Panc1 (cell line): ENCODE measurements around the gene DUSP10. TPM values are rescaled to one million over a fixed set of nuclear protein-coding genes. Genes with fewer than 3 reads are reported as not detected.

ENCODE experiments used
- ATAC-seq: fragments of 200-7000 bp; cut with Tn5 transposase; 2 replicates; pipeline ENCODE4 v1.9.1; 2020; ENCODE audit warnings: mild to moderate bottlenecking, moderate library complexity
- BruUV-seq: library from RNA; stranded (reverse); fragments of 400-500 nt; replicated peaks from 2 replicates; lab custom pipeline; 2021; lab: Mats Ljungman, UMichigan
- CTCF ChIA-PET: fragments of 300-600 bp; sonication (Branson Sonifier 250); formaldehyde crosslinking; loops from one replicate; lab custom pipeline; 2022; ENCODE audit warnings: antibody characterized with exemption; lab: Charles Lee
- POLR2A ChIA-PET: fragments of 300-600 bp; sonication (Branson Sonifier 250); formaldehyde crosslinking; loops from one replicate; lab custom pipeline; 2022; ENCODE audit warnings: antibody characterized with exemption; lab: Charles Lee
- DNase-seq: peaks from one replicate; pipeline ENCODE4 v3.0.0-alpha.2; 2010; ENCODE audit warnings: low read depth, low spot score
- H3K27ac ChIP-seq: 2 replicates; pipeline ENCODE4 v1.5.1; 2011; ENCODE audit warnings: mild to moderate bottlenecking, low read length, inconsistent platforms
- H3K27me3 ChIP-seq: fragments of 200-500 bp; sonication (Bioruptor generic); 2 replicates; pipeline ENCODE4 v1.6.0; 2014; ENCODE audit warnings: low read length, inconsistent platforms; ENCODE audit not compliant: control insufficient read depth, insufficient read depth
- H3K36me3 ChIP-seq: fragments of 200-500 bp; sonication (Bioruptor generic); 2 replicates; pipeline ENCODE4 v1.5.1; 2014; ENCODE audit warnings: inconsistent platforms, mild to moderate bottlenecking, low read length, moderate library complexity; ENCODE audit not compliant: control insufficient read depth, insufficient read depth
- H3K4me1 ChIP-seq: 2 replicates; pipeline ENCODE4 v1.5.1; 2011; ENCODE audit warnings: inconsistent platforms, mild to moderate bottlenecking, low read length, moderate library complexity; ENCODE audit not compliant: control insufficient read depth, insufficient read depth
- H3K4me3 ChIP-seq, 2 experiments: 2 replicates each; pipeline ENCODE4 v1.5.1; 2011 to 2012; ENCODE audit warnings: low read depth in 2 of 2, low read length in 2 of 2, mild to moderate bottlenecking in 2 of 2, inconsistent platforms in 1 of 2, moderate library complexity in 1 of 2
- H3K9me3 ChIP-seq: fragments of 200-500 bp; sonication (Bioruptor generic); 2 replicates; pipeline ENCODE4 v1.5.1; 2014; ENCODE audit warnings: low read depth, mild to moderate bottlenecking, inconsistent platforms, low read length, moderate library complexity; ENCODE audit not compliant: control insufficient read depth, insufficient read depth
- POLR2AphosphoS5 ChIP-seq: IDR thresholded peaks from 2 replicates; pipeline ENCODE4 v1.6.1; 2012; ENCODE audit warnings: mild to moderate bottlenecking, low read depth, low read length, moderate library complexity
- SIN3A ChIP-seq: IDR thresholded peaks from 2 replicates; pipeline ENCODE4 v1.6.1; 2012; ENCODE audit warnings: low read depth, mild to moderate bottlenecking, low read length, moderate library complexity, borderline replicate concordance; ENCODE audit not compliant: insufficient read depth
- TCF7L2 ChIP-seq: IDR thresholded peaks from 2 replicates; pipeline ENCODE4 v1.6.1; 2011; ENCODE audit warnings: mild to moderate bottlenecking, low read depth, low read length, inconsistent platforms
- in situ Hi-C: cut with HindIII; loops from 2 replicates; pipeline ENCODE4 v1.10.0; 2016; ENCODE audit warnings: low sequenced_read_pairs, low pct_unique_long_range_greater_than_20kb
- intact Hi-C: fragments of 100-400 bp; cut with micrococcal nuclease; formaldehyde crosslinking; loops from one replicate; pipeline ENCODE4 v1.10.0; 2022; ENCODE audit not compliant: unreplicated experiment
- total RNA-seq: library from RNA; stranded (reverse); gene quantifications from one replicate; pipeline ENCODE4 v1.2.1, GENCODE V29; 2021; ENCODE audit not compliant: unreplicated experiment
- TF ChIP-seq, protein P1 (sequence below), 2 experiments: IDR thresholded peaks; 2 replicates each; pipeline ENCODE4 v1.6.1; 2011 to 2012; ENCODE audit warnings: low read depth in 2 of 2, control low read depth in 1 of 2, low read length in 1 of 2, mild to moderate bottlenecking in 1 of 2, moderate library complexity in 1 of 2; ENCODE audit not compliant: insufficient read depth in 1 of 2
- TF ChIP-seq, protein P2 (sequence below): fragments of 450-650 bp; IDR thresholded peaks from 2 replicates; pipeline ENCODE4 v1.5.1; 2017; ENCODE audit warnings: mild to moderate bottlenecking

DUSP10 gene
- total RNA-seq, 1 experiment from 2014 or later: 1.4 TPM

DNA sequence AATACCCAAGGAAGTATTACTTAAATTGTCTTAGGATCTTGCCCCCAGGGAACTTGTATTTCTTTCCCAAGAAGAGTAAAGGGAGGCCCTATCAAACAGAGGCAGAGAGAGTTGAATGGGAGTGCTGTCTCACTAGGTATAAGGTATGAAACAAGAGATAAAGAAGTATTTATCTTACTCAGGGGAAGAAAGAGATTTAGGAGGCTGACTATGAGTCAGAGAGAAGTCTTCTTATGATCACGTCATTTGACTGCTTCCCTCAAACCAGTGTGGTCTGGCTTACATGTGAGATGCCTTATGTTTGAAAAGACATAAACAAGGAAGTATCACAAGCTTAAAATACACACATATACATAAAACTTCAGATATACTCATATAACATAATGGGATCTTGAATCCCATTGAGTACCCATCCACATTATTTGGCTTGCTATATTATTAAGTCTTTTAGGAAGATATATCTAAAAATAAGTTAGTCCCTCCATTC is 29.6 kb downstream of the DUSP10 start:
- no peaks in the 10 kb centered on the region for H3K36me3 ChIP-seq
- CTCF ChIA-PET: no interaction called here
- no TSS peak for BruUV-seq
- TF ChIP-seq, protein P1, sequence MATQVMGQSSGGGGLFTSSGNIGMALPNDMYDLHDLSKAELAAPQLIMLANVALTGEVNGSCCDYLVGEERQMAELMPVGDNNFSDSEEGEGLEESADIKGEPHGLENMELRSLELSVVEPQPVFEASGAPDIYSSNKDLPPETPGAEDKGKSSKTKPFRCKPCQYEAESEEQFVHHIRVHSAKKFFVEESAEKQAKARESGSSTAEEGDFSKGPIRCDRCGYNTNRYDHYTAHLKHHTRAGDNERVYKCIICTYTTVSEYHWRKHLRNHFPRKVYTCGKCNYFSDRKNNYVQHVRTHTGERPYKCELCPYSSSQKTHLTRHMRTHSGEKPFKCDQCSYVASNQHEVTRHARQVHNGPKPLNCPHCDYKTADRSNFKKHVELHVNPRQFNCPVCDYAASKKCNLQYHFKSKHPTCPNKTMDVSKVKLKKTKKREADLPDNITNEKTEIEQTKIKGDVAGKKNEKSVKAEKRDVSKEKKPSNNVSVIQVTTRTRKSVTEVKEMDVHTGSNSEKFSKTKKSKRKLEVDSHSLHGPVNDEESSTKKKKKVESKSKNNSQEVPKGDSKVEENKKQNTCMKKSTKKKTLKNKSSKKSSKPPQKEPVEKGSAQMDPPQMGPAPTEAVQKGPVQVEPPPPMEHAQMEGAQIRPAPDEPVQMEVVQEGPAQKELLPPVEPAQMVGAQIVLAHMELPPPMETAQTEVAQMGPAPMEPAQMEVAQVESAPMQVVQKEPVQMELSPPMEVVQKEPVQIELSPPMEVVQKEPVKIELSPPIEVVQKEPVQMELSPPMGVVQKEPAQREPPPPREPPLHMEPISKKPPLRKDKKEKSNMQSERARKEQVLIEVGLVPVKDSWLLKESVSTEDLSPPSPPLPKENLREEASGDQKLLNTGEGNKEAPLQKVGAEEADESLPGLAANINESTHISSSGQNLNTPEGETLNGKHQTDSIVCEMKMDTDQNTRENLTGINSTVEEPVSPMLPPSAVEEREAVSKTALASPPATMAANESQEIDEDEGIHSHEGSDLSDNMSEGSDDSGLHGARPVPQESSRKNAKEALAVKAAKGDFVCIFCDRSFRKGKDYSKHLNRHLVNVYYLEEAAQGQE (IDR thresholded peaks at IDR 0.05; ENCODE audit: insufficient read depth in 1 of 2, low read depth in 2 of 2, low read length in 1 of 2): no peak
- TF ChIP-seq POLR2AphosphoS5 (no peak), SIN3A (no peak), TCF7L2 (no peak)
- TF ChIP-seq, protein P2, sequence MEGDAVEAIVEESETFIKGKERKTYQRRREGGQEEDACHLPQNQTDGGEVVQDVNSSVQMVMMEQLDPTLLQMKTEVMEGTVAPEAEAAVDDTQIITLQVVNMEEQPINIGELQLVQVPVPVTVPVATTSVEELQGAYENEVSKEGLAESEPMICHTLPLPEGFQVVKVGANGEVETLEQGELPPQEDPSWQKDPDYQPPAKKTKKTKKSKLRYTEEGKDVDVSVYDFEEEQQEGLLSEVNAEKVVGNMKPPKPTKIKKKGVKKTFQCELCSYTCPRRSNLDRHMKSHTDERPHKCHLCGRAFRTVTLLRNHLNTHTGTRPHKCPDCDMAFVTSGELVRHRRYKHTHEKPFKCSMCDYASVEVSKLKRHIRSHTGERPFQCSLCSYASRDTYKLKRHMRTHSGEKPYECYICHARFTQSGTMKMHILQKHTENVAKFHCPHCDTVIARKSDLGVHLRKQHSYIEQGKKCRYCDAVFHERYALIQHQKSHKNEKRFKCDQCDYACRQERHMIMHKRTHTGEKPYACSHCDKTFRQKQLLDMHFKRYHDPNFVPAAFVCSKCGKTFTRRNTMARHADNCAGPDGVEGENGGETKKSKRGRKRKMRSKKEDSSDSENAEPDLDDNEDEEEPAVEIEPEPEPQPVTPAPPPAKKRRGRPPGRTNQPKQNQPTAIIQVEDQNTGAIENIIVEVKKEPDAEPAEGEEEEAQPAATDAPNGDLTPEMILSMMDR: no peak
- H3K9me3 ChIP-seq: no peaks in the 10 kb centered on the region
- in situ Hi-C loops (no loop called here), intact Hi-C loops (no loop called here)
- H3K4me1 ChIP-seq: no peaks in the 10 kb centered on the region
- no peak for ATAC-seq
- POLR2A ChIA-PET: no interaction called here
- DNase-seq: no peak
- H3K27ac ChIP-seq: no peak overlapping the region
- no peaks in the 10 kb centered on the region for H3K27me3 ChIP-seq
- H3K4me3 ChIP-seq: no peak overlapping the region

DNA sequence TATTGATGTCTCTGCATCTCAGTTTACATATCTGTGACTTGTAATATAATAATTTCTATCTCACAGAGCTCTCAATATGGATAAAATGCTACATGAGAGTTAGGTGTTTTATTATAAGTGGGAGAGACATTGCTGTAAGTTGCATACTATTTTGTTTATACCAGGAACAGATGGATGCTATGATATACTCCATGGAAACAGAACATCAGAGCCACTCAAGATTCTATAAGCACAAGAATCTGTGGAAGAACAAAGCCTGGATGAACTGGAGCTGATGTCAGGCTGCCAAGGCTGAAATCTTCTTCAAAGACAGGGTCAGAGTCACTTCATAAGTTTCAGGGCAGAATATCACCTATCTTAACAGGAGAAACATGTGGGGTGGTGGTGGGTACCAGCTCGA is 30.2 kb downstream of the DUSP10 start:
- H3K27me3 ChIP-seq: no peaks in the 10 kb centered on the region
- no peak for ATAC-seq
- no peak overlapping the region for H3K27ac ChIP-seq
- no peak for DNase-seq
- H3K36me3 ChIP-seq: no peaks in the 10 kb centered on the region
- BruUV-seq: no TSS peak
- H3K9me3 ChIP-seq: no peaks in the 10 kb centered on the region
- TF ChIP-seq, protein P1 (IDR thresholded peaks at IDR 0.05; ENCODE audit: insufficient read depth in 1 of 2, low read depth in 2 of 2, low read length in 1 of 2): no peak
- TF ChIP-seq POLR2AphosphoS5: no peak
- TF ChIP-seq, protein P2: no peak
- no peak for TF ChIP-seq TCF7L2
- TF ChIP-seq SIN3A: no peak
- POLR2A ChIA-PET: no interaction called here
- in situ Hi-C loops (no loop called here), intact Hi-C loops (no loop called here)
- no peak overlapping the region for H3K4me3 ChIP-seq
- H3K4me1 ChIP-seq: no peaks in the 10 kb centered on the region
- CTCF ChIA-PET: no interaction called here
